HepG2 (cell line): ENCODE results near the gene PAQR7. TPM values are rescaled to one million over a fixed set of nuclear protein-coding genes. Genes with fewer than 3 reads are reported as not detected.

ENCODE experiments used
- EP300 ChIP-seq, 3 experiments: sonication (generic) in 1 of 3; formaldehyde crosslinking in 1 of 3; IDR thresholded peaks; 2 replicates each; pipeline versions ENCODE4 v1.5.1 to v1.6.1; 2011 to 2020; ENCODE audit warnings: low read depth in 2 of 3, low read length in 2 of 3, borderline replicate concordance in 1 of 3, improper control_type of control experiment in 1 of 3, mild to moderate bottlenecking in 1 of 3, missing genetic modification reagents in 1 of 3, moderate library complexity in 1 of 3
- ZHX2 ChIP-seq, 2 experiments: sonication (generic) in 1 of 2; formaldehyde crosslinking in 1 of 2; IDR thresholded peaks; 2 replicates each; pipeline versions ENCODE4 v1.6.1 to v1.9.0; 2014 to 2022; ENCODE audit warnings: antibody characterized with exemption in 1 of 2, borderline replicate concordance in 1 of 2, inconsistent platforms in 1 of 2, low read depth in 1 of 2, missing genetic modification reagents in 1 of 2
- ZNF234 ChIP-seq: sonication (generic); formaldehyde crosslinking; conservative IDR thresholded peaks from 2 replicates; pipeline ENCODE4 v1.5.1; 2020; ENCODE audit warnings: mild to moderate bottlenecking, missing genetic modification reagents
- ZNF318 ChIP-seq: sonication (generic); formaldehyde crosslinking; IDR thresholded peaks from 2 replicates; pipeline ENCODE4 v1.4.0; 2020; ENCODE audit warnings: mild to moderate bottlenecking, missing genetic modification reagents
- ZNF446 ChIP-seq: sonication (generic); formaldehyde crosslinking; IDR thresholded peaks from 2 replicates; pipeline ENCODE4 v1.5.0; 2020; ENCODE audit warnings: mild to moderate bottlenecking, missing genetic modification reagents
- ZNF563 ChIP-seq: sonication (generic); formaldehyde crosslinking; IDR thresholded peaks from 2 replicates; pipeline ENCODE4 v1.8.0; 2022; ENCODE audit warnings: mild to moderate bottlenecking, moderate library complexity, missing genetic modification reagents
- ZNF724P ChIP-seq: sonication (generic); formaldehyde crosslinking; IDR thresholded peaks from 2 replicates; pipeline ENCODE4 v1.8.0; 2022; ENCODE audit warnings: missing genetic modification reagents, borderline replicate concordance
- polyA plus RNA-seq, 8 experiments: library from polyadenylated mRNA; depleted of rRNA in 3 of 8; stranded (reverse) in 7 of 8; unstranded in 1 of 8; fragments of >200 nt; fragmentation: Illumina TruSeq in 4 of 8; extraction: Trizol in 4 of 8; gene quantifications; 2 replicates each; pipeline versions ENCODE4 v1.2.1 to v1.2.3, GENCODE V29; 2011 to 2016; ENCODE audit warnings: low read depth in 4 of 8, missing spikeins in 1 of 8, mixed read lengths in 1 of 8; ENCODE audit not compliant: insufficient read depth in 1 of 8
- total RNA-seq, 5 experiments: library from RNA; depleted of rRNA; stranded (reverse); fragments of >200 nt; fragmentation: Illumina TruSeq; extraction: Trizol; gene quantifications; 2 replicates each; pipeline ENCODE4 v1.2.3, GENCODE V29; 2016; ENCODE audit warnings: low read depth in 1 of 5

The PAQR7 gene
- total and polyA plus RNA-seq, 2 of the 13 experiments (the other 11 are each of a cell fraction or from before 2014, with no cell fraction given) = 13.2 to 16.6 TPM

GRCh38 chr1:25858906-25859789, 16.4 kb downstream of the PAQR7 start, which contains the start of gene AUNIP (continued):
- TF ChIP-seq ZNF318 (CRISPR knock-in tag) (0 out of 2 replicates have a peak, but pooled peaks have one; percentile 33), ZNF724P (peak; percentile 93), ZHX2 (IDR thresholded peaks at IDR 0.05; ENCODE audit: low read depth) (0 out of 2 replicates have a peak, but pooled peaks have one; percentile 2), ZHX2 (CRISPR knock-in tag; IDR thresholded peaks at IDR 0.05; ENCODE audit: borderline replicate concordance) (0 out of 2 replicates have a peak, but pooled peaks have one; percentile 74), EP300 (IDR thresholded peaks at IDR 0.05; ENCODE audit: low read depth in 2 of 2, low read length in 2 of 2) (no peak), EP300 (CRISPR knock-in tag; IDR thresholded peaks at IDR 0.05; ENCODE audit: borderline replicate concordance) (no peak; the same call in 1 of the 2 replicates), ZNF234 (no peak), ZNF563 (CRISPR knock-in tag) (peak; percentile 80; the same call in 1 of the 2 replicates), ZNF446 (CRISPR knock-in tag) (no peak)
